T follicular helper cell (primary cell): ENCODE measurements around the gene DKKL1.

Source experiments
- DNase-seq: peaks from one replicate; pipeline ENCODE4 v3.0.0-alpha.2; 2020; ENCODE audit warnings: low read depth

The DKKL1 gene

DNA sequence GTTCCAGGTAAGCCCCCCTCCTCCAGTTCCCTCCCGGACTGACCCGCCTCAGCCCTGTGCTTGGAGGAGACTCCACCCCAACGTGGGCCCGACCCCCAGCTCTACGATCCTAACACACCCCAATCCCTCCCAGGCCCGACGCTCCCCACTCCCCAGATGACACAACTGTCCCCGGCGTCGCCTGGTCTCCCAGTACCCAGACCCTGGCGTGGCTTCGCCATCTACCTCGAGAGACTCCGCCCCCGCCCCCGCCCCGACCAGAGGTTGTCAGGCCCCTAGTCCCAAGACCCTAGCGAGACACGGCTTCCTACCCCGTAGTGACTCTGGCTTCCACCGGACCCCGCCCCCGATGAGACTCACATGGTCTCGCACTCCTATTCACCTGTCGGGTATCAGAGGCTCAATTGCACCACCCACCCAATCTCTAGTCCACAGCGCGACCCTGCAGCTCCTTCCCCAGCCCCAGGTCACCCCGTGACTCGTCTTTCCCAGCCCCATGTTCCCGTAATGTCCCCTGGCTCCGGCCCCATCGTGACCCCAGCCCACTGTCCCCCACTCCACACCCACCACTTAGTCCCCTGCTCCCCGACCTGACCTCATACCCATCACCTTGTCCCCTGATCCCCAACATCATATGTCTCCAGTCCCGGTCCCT lies 25.5 kb upstream of the DKKL1 start:
- no peak for DNase-seq

DNA sequence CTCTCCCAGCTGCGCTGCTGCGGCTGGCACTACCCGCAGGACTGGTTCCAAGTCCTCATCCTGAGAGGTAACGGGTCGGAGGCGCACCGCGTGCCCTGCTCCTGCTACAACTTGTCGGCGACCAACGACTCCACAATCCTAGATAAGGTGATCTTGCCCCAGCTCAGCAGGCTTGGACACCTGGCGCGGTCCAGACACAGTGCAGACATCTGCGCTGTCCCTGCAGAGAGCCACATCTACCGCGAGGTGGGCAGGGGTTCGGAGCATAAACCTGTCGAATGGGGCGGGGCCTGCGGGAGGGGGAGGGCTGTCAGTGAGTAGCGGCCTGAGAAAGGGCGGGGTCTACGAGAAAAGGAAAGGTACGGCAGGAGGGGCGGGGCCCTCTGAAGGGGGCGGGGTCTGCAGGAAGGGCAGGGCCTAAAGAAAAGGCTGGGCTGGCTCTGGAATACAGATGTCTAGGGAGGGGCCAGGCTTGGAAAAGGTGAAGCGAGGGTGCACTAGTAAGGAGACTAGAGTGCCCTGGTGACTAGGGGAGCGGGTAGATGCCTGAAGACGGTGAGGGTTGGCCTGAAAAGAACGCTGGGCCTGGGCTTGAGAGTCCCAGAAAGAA lies 24.9 kb upstream of the DKKL1 start:
- DNase-seq: no peak

DNA sequence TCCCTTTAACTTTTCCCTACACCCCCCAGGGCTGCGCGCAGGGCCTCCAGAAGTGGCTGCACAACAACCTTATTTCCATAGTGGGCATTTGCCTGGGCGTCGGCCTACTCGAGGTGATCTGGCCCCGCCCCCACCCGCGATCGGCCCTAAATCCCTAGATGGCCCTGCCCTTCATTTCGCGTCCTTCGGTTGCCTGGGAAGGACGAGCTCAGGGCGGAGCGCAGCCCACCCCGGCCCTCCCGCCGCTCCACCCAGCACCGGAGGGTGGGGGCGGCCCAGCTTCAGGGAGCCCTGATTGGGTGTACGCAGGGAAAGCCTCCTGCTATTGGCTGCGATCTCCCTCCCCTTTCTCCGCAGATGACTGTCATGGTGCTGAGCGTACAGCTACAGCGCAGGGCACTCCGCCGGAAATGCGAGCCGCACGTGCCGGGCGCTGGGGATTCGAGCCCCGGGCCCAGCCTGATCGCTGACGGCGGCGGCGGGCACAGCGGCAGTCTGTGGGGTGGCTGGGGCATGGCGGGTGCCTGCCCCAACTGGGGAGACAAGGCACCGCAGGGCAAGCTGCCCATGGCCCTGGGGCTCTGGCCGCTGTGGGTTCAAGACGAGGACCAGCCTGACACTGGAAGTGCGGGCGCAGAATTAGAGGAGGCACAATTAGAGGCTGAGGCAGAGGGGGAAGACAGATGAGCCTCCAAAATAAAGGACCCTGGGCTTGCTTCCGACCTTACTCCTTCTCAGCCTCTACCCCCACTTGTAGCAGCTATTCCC lies 24.2 kb upstream of the DKKL1 start:
- no peak for DNase-seq

DNA sequence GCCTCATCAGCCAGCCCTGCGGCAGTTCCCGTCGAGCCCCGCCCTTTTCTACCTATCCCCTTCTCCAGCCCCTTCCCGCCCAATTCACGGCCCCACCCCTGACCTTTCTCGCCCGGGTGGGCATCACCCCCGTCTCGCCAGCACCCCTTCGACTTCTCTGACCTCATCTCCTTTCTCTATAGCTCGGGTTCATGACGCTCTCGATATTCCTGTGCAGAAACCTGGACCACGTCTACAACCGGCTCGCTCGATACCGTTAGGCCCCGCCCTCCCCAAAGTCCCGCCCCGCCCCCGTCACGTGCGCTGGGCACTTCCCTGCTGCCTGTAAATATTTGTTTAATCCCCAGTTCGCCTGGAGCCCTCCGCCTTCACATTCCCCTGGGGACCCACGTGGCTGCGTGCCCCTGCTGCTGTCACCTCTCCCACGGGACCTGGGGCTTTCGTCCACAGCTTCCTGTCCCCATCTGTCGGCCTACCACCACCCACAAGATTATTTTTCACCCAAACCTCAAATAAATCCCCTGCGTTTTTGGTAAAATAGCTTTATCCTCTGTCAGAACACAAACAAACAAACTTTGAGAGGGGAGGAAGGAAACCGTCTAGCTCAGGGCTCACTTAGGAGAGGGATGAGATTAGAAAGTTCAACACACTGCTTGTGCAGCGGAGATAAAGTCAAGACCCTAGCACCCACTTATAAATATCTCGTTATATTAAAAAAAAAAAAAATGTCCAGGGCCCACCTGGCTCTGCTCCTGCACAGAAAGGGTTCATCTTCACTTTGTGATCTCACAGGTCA lies 23.4 kb upstream of the DKKL1 start:
- DNase-seq: no peak

DNA sequence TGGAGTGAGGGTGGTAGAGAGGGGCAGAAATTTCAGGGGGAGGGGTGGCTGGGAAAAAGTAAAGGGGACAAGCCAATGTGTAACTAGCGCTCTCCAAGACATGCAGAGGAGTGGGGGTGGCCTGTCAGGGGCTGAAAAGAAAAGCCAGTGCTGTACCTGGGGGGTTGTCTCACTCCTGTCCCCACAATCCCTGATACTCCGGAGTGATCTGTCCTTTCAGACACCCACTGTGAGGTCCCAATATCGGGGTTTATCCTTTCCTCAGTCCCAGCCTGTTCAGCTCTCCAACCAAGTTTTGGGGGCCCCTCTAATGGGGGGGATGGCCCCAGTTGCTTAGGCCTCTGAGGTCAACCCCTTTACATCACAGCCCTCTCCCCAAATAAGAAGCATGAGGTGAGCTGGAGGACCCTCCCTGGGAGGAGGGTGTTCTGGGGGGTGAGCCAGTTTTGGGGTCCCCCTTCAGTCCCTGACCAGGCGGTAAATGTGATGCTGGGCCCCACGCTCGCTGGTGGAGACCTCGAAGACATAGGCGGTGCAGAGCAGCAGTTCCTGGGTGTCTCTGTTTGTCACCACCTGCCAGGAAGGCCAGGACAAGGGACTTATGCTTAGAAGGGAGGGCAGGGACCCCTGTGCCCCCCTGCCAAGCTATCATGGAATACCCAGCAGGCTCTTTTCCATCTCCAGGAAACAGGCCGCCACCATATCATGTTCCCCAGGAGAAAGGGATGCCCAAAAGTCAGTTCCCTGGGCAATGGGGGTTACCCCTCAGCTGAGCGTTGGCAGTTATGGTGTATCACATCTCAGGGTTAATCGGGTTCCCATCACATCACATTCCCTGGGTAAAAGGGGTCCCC lies 22.6 kb upstream of the DKKL1 start:
- no peak for DNase-seq

DNA sequence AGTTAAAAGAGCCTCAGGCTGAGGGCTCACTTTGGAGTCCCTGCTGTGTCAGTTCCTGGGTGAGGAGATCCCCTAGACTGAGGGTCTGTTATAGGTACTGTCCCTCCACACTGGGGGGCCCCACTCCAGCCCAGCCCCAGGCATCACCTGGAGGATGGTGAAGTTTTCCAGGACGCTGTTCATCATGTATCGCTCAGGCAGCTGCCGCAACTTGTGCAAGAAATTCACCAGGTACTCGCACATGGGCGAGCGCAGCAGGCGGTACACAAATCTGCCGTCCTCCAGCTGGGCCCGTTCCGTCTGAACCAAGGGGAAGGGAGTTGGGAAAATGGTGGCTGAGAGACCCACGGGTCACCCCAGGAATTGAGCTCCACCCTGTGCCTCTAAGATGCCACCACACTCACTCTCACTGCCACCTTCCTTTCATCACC lies 21.4 kb upstream of the DKKL1 start:
- DNase-seq: no peak

DNA sequence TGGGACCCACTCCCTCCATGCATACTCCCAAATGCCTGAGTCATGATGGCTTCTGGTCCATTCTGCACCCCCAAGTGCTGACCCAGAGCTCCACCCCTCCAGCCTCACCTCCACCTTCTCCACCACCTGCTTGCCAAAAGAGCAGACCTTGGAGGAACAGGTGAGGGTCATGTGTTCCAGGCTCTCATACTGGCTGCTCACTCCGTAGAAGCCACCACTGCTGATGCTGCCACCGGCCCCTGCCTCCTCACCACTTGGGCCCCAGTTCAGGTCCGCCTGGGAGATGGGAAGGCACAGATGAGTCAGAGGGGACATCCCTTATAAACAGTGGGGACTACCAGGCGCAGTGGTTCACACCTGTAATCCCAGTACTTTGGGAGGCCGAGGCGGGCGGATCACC lies 20.6 kb upstream of the DKKL1 start:
- no peak for DNase-seq

DNA sequence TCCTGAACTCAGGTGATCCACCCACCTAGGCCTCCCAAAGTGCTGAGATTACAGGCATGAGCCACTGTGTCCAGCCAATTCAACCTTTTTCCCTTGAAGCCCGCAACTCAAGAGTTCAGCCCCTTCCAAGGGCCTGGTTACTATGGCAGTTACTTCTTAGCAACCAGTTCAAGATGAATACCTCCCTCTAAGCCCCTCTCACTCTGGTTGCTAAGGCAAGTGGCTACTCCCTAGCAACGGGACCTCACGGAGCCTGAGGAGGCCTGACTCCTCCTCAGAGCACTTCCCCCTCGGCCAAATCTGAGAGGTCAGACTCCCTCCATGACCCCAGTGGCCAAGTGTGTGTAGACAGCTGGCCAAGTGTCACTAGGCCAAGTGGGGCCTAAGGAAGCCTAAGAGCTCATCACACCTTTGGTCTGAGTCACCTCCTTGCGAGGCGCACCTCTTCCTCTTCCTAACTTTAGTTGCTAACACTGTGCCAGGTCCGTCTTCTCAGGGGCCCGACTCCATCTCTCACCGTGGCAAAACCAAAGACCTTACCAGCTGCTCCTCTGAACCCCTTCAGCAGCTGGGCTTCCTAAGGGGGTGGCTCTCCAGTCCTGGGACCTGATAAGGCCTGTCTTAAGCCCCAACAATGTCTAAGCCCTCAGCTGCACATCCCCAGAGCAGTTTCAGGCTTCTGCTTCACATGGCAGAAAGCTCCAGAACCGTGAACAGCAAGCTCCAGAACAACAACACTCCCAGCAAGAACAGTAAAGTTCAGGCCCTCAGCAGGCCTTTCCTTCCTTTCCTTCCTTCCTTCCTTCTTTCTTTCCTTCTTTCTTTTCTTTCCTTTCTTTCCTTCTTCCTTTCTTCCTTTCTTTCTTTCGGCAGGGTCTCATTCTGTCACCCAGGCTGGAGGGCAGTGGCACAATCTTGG lies 18.9 kb upstream of the DKKL1 start:
- no peak for DNase-seq

DNA sequence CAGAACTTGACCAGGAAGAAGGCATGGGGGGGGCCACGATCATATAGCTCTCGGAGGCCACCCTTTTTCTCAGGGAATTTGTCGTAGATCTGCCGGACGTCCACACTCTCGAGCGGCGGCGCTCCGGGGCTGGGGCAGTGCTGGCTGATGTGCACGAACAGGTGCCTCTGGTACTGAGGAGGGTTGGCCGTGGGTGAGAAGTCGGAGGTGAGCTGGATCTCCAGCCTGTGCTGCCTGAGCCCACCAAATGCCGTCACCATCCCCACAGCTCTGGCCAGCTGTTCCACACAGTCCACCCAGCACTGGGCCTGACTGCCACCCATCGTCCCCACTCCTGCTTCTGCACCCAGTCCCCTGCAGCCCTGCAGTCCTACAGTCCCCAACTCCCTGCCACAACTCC lies 16.5 kb upstream of the DKKL1 start:
- no peak for DNase-seq

DNA sequence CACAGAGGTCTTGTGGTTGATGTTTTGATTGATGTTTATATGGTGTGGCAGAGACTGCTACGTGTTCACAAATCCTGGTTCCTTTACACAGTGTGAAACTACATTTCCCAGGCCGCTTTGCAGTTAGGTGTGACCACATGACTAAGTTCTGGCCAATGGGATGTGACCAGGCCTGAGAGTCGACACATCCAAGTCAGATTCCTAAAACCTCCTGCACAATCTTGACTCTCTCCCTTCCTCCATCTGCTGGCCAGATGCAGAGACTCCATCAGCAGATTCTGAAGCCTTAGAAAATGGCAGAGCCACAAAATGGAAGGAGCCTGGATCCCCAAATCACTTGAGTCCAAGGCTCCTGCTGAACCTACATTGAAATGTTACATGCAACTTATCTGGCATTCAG lies 15.8 kb upstream of the DKKL1 start:
- no peak for DNase-seq

DNA sequence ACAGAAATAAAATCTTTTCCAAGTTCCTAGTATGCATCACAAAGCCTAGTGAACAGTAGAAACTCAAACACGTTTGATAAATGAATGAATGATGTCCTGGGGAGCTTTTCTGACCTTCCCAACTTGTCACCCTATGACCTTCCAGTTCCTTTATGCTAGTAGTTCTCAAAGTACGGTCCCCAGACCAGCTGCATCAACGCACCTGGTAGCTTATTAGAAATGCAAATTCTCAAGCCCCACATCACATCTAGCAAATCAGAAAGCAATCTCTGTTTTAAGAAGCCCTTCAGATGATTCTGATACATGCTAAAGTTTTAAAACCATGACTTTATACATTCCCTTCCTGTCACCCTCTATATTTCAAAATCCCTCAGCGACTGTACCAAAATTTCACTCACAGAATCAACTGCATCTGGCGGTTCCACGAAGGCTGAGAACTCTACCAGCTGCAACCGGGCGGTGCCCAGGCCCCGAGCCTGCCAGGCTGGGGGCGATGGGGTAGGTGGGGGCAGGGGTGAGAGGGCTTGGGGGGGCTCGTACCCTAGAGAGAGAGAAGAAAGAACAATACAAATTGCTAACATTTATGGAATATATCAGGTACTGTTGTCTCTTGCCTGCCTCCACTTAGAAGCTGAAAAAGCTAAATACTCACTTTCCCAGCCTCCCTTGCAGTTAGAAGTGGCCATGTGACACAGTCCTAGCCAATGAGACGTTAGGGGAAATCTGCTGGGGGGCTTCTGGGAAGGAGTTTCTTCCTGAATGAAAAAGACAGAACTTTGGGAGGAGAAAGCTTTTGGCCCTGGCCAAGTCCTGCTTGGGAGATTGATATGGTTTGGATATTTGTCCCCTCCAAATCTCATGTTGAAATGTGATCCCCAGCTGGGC lies 15.1 kb upstream of the DKKL1 start:
- no peak for DNase-seq

DNA sequence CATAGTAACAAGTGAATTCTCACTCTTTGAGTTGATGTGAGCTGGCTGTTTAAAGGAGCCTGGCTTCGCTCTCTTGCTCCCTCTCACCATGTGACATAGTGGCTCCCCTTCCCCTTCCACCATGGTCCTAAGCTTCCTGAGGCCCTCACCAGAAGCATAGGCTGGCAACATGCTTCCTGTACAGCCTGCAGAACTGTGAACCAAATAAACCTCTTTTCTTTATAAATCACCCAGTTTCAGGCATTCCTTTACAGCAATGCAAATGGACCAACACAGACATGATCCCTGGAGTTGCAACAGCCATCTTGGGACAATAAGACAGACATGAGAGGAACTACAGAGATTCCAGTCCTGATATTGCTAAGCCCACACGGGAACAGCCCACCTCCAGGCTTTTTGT lies 14.1 kb upstream of the DKKL1 start:
- DNase-seq: no peak

DNA sequence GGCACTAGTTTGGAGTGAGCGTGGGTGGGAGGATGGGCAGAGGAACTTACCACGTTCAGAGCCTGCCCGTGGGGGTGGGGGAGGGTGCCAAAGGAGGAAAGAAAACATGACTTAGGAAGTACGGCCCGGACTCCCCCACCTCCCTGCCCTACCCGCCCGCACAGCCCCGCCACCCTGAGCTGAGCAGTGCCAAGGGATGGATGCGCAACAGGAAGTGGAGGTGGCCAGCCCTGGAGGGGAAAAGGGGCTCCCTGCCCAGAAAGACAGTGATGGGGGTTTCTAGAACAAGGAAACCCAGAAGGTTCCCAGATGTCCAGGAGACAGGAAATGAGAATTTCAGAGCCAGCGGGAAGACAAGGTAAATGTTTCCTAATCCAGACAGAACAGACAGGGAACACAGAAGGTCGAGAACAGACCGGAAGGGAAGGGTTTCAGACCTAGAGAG lies 7.7 kb upstream of the DKKL1 start:
- no peak for DNase-seq

DNA sequence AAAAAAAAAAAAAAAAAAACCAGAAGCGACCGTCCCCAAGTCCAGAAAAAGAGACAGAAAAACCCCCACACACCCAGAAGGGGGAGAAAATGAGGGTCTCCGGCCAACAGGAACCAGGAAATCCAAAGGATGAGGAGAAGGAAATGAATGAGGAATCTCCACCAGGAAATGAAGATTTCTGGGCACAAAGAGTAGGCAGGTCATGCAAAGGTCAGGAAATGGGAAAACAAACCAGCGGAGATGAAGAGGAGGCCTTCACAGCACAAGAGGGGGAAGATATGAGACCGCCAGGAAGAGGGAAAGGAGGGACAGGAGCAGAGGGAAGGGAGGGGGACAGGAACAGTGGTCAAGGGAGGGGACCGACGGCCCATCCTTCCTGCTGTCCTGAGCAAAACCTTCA lies 7.3 kb upstream of the DKKL1 start:
- DNase-seq: no peak

DNA sequence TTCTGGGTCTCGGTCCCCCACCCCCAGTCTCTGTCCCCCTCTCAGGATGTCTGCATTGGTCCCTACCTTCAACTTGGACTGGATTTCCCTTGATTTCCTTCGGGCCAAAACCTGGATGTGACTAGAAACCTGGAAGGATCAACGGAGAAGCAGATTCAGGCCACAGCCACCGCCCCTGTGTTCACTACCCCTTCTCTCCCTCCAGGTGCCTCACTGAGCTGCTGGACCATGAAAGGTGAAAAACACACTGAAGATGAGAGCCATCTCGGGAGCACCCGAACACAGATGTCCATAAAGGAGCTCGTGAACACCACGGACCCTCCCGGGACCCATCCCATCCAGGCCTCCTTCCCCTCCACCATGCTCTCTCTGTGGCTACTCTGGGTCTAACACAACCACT lies 6.5 kb upstream of the DKKL1 start:
- DNase-seq: no peak

DNA sequence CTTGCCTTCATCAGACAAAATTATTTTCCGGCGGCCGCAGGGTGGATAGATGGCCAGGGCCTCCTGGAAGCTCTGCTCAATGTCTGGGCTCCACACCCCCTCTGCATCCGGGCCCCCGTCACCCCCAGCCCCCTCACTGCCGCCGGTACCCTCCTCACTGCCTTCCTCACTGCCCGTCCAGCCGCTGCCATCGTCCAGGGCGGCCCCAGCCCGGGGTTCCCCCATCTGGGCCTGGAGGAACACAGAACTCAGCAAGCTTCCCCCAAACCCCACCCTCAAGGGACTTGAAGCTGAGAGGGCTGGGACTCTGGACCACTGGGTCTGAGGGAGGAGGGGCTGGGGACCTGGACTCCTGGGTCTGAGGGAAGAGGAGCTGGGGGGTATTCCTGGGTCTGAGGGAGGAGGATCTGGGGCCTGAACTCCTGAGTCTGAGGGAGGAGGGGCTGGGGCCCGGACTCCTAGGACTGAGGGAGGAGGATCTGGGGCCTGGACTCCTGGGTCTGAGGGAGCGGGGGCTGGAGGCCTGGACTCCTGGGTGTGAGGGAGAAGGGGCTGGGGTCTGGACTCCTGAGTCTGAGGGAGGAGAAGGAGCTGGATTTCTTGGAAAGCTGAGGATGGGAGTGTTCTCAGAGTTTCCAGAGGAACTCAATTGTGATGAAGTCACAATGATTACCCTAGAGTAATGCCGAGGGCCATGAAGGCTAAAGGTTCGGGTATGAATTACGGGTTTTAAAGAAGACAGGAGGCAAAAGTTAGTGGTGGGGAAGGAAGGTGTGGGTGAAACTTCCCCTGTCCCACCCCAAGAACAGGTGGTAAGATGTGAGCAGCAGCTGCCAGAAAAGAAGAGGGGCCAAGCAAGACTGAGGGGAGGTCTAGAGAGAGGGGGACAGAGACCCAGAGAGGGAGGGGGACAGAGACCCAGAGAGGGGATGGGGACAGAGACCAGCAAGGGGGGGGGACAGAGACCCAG lies 3.5 kb upstream of the DKKL1 start:
- DNase-seq: no peak

DNA sequence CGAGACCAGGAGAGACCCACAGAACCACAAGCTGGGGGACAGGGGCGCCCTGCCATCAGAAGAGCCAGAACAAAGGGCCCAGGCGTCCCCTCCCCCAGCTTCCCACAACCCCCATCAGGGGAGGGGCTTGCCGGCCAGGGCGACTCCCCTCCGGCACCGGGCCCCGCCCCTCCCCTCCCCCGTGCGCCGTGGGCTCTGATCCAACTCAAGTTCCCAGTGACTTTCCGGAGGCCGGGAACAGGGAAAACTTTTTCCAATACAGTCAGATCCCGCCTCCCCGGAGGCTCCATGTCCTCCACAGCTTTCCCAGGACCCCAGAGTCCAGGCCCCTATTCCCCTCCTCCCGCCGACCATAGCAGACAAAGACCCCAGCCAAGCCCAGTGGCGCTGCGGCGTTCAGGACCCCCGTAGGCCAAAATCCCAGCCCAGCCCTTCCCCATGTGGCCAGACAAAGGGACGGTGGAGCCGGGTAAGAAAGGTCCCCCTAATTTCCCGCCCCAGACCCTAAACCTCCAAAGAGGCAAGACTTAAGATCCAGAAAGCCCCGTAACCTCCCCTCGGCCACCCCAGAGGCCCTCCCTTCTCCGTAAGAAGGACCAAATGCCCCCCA lies 2.1 kb upstream of the DKKL1 start:
- no peak for DNase-seq
